Natural killer cell (primary cell): Measurements from ENCODE around the gene CDCA3. TPM values are rescaled to one million over a fixed set of nuclear protein-coding genes. Genes with fewer than 3 reads are reported as not detected.

Source experiments
- ATAC-seq, 3 donors: fragments of 150-1000 bp in 2 of 3; fragments of 200-7000 bp in 1 of 3; cut with Tn5 transposase; 1 replicate in 1 of 3; 2 replicates in 2 of 3; pipeline ENCODE4 v1.10.0; 2021; ENCODE audit warnings: mild to moderate bottlenecking in 2 of 3, moderate library complexity in 2 of 3
- DNase-seq, 2 donors: peaks; one replicate each; pipeline versions ENCODE4 v3.0.0 to v3.0.0-alpha.2; 2013 to 2021; ENCODE audit warnings: mixed read lengths in 1 of 2
- H3K27ac ChIP-seq: one replicate; pipeline ENCODE4 v1.5.1; 2013; ENCODE audit warnings: mild to moderate bottlenecking, low read length
- H3K27me3 ChIP-seq: one replicate; pipeline ENCODE4 v1.6.1; 2013; ENCODE audit warnings: low read length; ENCODE audit not compliant: control insufficient read depth, insufficient read depth
- H3K36me3 ChIP-seq: one replicate; pipeline ENCODE4 v1.6.1; 2013; ENCODE audit warnings: low read length; ENCODE audit not compliant: control insufficient read depth, insufficient read depth
- H3K4me1 ChIP-seq: one replicate; pipeline ENCODE4 v1.6.1; 2013; ENCODE audit warnings: low read length; ENCODE audit not compliant: control insufficient read depth, insufficient read depth
- H3K4me3 ChIP-seq: one replicate; pipeline ENCODE4 v1.5.1; 2013; ENCODE audit warnings: low read length
- H3K9me3 ChIP-seq: one replicate; pipeline ENCODE4 v1.6.1; 2013; ENCODE audit warnings: low read length; ENCODE audit not compliant: control insufficient read depth, insufficient read depth
- H3K27ac Mint-ChIP-seq, 2 donors: one replicate each; pipeline ENCODE4 v1.8.0; 2022; ENCODE audit warnings: mild to moderate bottlenecking in 2 of 2, mixed read lengths in 2 of 2, moderate library complexity in 1 of 2
- H3K27me3 Mint-ChIP-seq, 2 donors: one replicate each; pipeline ENCODE4 v1.8.0; 2022; ENCODE audit warnings: low read depth in 2 of 2, mixed read lengths in 2 of 2
- H3K36me3 Mint-ChIP-seq: one replicate; pipeline ENCODE4 v1.8.0; 2022; ENCODE audit warnings: mixed read lengths
- H3K4me1 Mint-ChIP-seq, 2 donors: one replicate each; pipeline ENCODE4 v1.8.0; 2022; ENCODE audit warnings: mixed read lengths in 2 of 2
- H3K4me3 Mint-ChIP-seq: one replicate; pipeline ENCODE4 v1.8.0; 2022; ENCODE audit warnings: mild to moderate bottlenecking, moderate library complexity, mixed read lengths
- H3K9me3 Mint-ChIP-seq, 2 donors: one replicate each; pipeline ENCODE4 v1.8.0; 2022; ENCODE audit warnings: mixed read lengths in 2 of 2
- WGBS: methylation state at CpG from one replicate; pipeline ENCODE4 v1.1.7; 2013; ENCODE audit warnings: missing lambda C conversion rate; ENCODE audit not compliant: insufficient coverage; 5-methylcytosine and 5-hydroxymethylcytosine counted together
- intact Hi-C: fragments of 100-400 bp; cut with micrococcal nuclease; formaldehyde crosslinking; loops from one replicate; pipeline ENCODE4 v1.14.2; 2022
- total RNA-seq, 4 donors: library from RNA; stranded (reverse); fragments of 120-200 nt in 1 of 4; gene quantifications; one replicate each; pipeline versions ENCODE4 v1.2.3 to v1.2.4, GENCODE V29; 2013 to 2022
- TF ChIP-seq, protein P1 (sequence below): fragments of 200-600 bp; IDR thresholded peaks from one replicate; pipeline ENCODE4 v1.8.0; 2022; ENCODE audit warnings: antibody characterized with exemption

The CDCA3 gene
- total RNA-seq, 3 donors from 2014 or later (not counting 1 experiment from before 2014, with no cell fraction given): 1.4 to 3.3 (median 1.4) TPM

GRCh38 chr12:6852651-6853354, 1.7 kb upstream of the CDCA3 start:
- ATAC-seq: no peak

GRCh38 chr12:6851921-6852650, 1.0 kb upstream of the CDCA3 start, which contains the start of gene USP5:
Gene USP5 (plus strand): TSS chr12:6852150. CDS start chr12:6852180, 30 bp downstream.
- TF ChIP-seq, protein P1, sequence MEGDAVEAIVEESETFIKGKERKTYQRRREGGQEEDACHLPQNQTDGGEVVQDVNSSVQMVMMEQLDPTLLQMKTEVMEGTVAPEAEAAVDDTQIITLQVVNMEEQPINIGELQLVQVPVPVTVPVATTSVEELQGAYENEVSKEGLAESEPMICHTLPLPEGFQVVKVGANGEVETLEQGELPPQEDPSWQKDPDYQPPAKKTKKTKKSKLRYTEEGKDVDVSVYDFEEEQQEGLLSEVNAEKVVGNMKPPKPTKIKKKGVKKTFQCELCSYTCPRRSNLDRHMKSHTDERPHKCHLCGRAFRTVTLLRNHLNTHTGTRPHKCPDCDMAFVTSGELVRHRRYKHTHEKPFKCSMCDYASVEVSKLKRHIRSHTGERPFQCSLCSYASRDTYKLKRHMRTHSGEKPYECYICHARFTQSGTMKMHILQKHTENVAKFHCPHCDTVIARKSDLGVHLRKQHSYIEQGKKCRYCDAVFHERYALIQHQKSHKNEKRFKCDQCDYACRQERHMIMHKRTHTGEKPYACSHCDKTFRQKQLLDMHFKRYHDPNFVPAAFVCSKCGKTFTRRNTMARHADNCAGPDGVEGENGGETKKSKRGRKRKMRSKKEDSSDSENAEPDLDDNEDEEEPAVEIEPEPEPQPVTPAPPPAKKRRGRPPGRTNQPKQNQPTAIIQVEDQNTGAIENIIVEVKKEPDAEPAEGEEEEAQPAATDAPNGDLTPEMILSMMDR: no peak
- H3K36me3 Mint-ChIP-seq: no peaks in the 10 kb centered on the region
- intact Hi-C loops: loop anchor here (1.0 kb wide), 8 partner anchors 17 to 189 kb away; partner anchors contain the start of genes EMG1, ING4, LPCAT3 and MLF2
- Histone ChIP-seq H3K4me1 (peaks cover 22% of the 10 kb centered on the region), H3K27ac (peak within 1 kb of the TSS; percentile 95), H3K9me3 (no peaks in the 10 kb centered on the region), H3K27me3 (no peaks in the 10 kb centered on the region), H3K36me3 (peaks cover 14% of the 10 kb centered on the region), H3K4me3 (peak within 1 kb of the TSS; percentile 76)
- H3K27me3 Mint-ChIP-seq: no peaks in the 10 kb centered on the region
- DNase-seq (peak; percentile 96 to 99), ATAC-seq (peak; percentile 79 to 92 (median 80))
- peak within 1 kb of the TSS; percentile 95 to 99 for H3K27ac Mint-ChIP-seq
- WGBS: under 1% methylated on average over 65 of the region's 65 CpGs
- H3K9me3 Mint-ChIP-seq: no peaks in the 10 kb centered on the region
- peak within 1 kb of the TSS; percentile 91 for H3K4me3 Mint-ChIP-seq
- peaks cover 8 to 43% of the 10 kb centered on the region in 2 donors for H3K4me1 Mint-ChIP-seq

More at GRCh38 chr12:6852651-6853354, 1.7 kb upstream of the CDCA3 start:
- Histone ChIP-seq H3K4me3 (peak overlapping the region; percentile 76), H3K36me3 (peaks cover 20% of the 10 kb centered on the region), H3K27ac (peak overlapping the region; percentile 20), H3K9me3 (no peaks in the 10 kb centered on the region), H3K27me3 (no peaks in the 10 kb centered on the region), H3K4me1 (peaks cover 22% of the 10 kb centered on the region)
- 0% methylated on average over 15 of the region's 18 CpGs for WGBS
- Mint-ChIP-seq H3K36me3 (no peaks in the 10 kb centered on the region), H3K27ac (peak overlapping the region; percentile 95 to 99), H3K27me3 (no peaks in the 10 kb centered on the region), H3K4me3 (peak overlapping the region; percentile 91), H3K9me3 (no peaks in the 10 kb centered on the region), H3K4me1 (peaks cover 8 to 43% of the 10 kb centered on the region in 2 donors)
- TF ChIP-seq, protein P1: no peak
- peak in 1 of 2 donors; percentile 75 for DNase-seq
- intact Hi-C loops: loop anchor here (1.0 kb wide), 8 partner anchors 16 to 190 kb away; partner anchors contain the start of genes EMG1, ING4, LPCAT3 and MLF2

GRCh38 chr12:6850796-6851152, 312 bp downstream of the CDCA3 start:
- no peaks in the 10 kb centered on the region for H3K36me3 Mint-ChIP-seq
- ATAC-seq: no peak
- H3K9me3 Mint-ChIP-seq: no peaks in the 10 kb centered on the region
- Histone ChIP-seq H3K4me3 (peak overlapping the region; percentile 76), H3K27me3 (no peaks in the 10 kb centered on the region), H3K4me1 (peaks cover 22% of the 10 kb centered on the region), H3K9me3 (no peaks in the 10 kb centered on the region), H3K36me3 (peaks cover 3% of the 10 kb centered on the region), H3K27ac (no peak overlapping the region)
- peak overlapping the region; percentile 95 to 99 for H3K27ac Mint-ChIP-seq
- 69% methylated on average over 16 of the region's 16 CpGs for WGBS
- TF ChIP-seq, protein P1: no peak
- H3K4me3 Mint-ChIP-seq: no peak overlapping the region
- no peak for DNase-seq
- intact Hi-C loops: no loop called here
- H3K4me1 Mint-ChIP-seq: peaks cover 8 to 43% of the 10 kb centered on the region in 2 donors
- H3K27me3 Mint-ChIP-seq: no peaks in the 10 kb centered on the region
